Astrocyte (in vitro differentiated cells and primary cell): ENCODE results near the gene GOLGA6C. TPM values are rescaled to one million over a fixed set of nuclear protein-coding genes. Genes with fewer than 3 reads are reported as not detected.

Experiments
- DNase-seq: peaks from one replicate; pipeline ENCODE4 v3.0.0-alpha.2; 2010; ENCODE audit warnings: low read depth
- FAIRE-seq: peaks from 2 replicates; lab custom pipeline; 2011; peaks lifted over from hg19 to GRCh38; lab: Jason Lieb, UNC
- H2AFZ ChIP-seq: 2 replicates; pipeline ENCODE4 v1.6.0; 2012; ENCODE audit warnings: low read depth, low read length, inconsistent platforms
- H3K27ac ChIP-seq: 2 replicates; pipeline ENCODE4 v1.5.1; 2011; ENCODE audit warnings: low read depth, low read length, inconsistent platforms
- H3K27me3 ChIP-seq: 2 replicates; pipeline ENCODE4 v1.6.0; 2011; ENCODE audit warnings: low read length, inconsistent platforms; ENCODE audit not compliant: insufficient read depth
- H3K36me3 ChIP-seq: 2 replicates; pipeline ENCODE4 v1.5.1; 2011; ENCODE audit warnings: low read length, inconsistent platforms; ENCODE audit not compliant: insufficient read depth
- H3K4me1 ChIP-seq: 2 replicates; pipeline ENCODE4 v1.5.1; 2011; ENCODE audit warnings: low read length, inconsistent platforms; ENCODE audit not compliant: insufficient read depth
- H3K4me2 ChIP-seq: 2 replicates; pipeline ENCODE4 v1.6.0; 2012; ENCODE audit warnings: low read length, inconsistent platforms
- H3K4me3 ChIP-seq: 2 replicates; pipeline ENCODE4 v1.5.1; 2011; ENCODE audit warnings: low read depth, mild to moderate bottlenecking, low read length, inconsistent platforms; ENCODE audit not compliant: insufficient read depth
- H3K79me2 ChIP-seq: 2 replicates; pipeline ENCODE4 v1.6.0; 2012; ENCODE audit warnings: mild to moderate bottlenecking, low read length, inconsistent platforms; ENCODE audit not compliant: insufficient read depth
- H3K9ac ChIP-seq: 2 replicates; pipeline ENCODE4 v1.6.0; 2012; ENCODE audit warnings: mild to moderate bottlenecking, low read length, inconsistent platforms
- H3K9me3 ChIP-seq: 2 replicates; pipeline ENCODE4 v1.5.1; 2012; ENCODE audit warnings: low read depth, mild to moderate bottlenecking, low read length, inconsistent platforms; ENCODE audit not compliant: insufficient read depth
- H4K20me1 ChIP-seq: 2 replicates; pipeline ENCODE4 v1.6.0; 2012; ENCODE audit warnings: low read length, inconsistent platforms; ENCODE audit not compliant: insufficient read depth
- H3K27ac Mint-ChIP-seq: one replicate; pipeline ENCODE4 v1.8.0; 2021; ENCODE audit warnings: mild to moderate bottlenecking, mixed read lengths; ENCODE audit not compliant: unreplicated experiment
- H3K27me3 Mint-ChIP-seq: one replicate; pipeline ENCODE4 v1.8.0; 2021; ENCODE audit warnings: low read depth, mixed read lengths; ENCODE audit not compliant: unreplicated experiment
- H3K36me3 Mint-ChIP-seq: one replicate; pipeline ENCODE4 v1.8.0; 2021; ENCODE audit warnings: low read depth, mixed read lengths; ENCODE audit not compliant: unreplicated experiment
- H3K4me1 Mint-ChIP-seq: one replicate; pipeline ENCODE4 v1.8.0; 2021; ENCODE audit warnings: low read depth, mixed read lengths; ENCODE audit not compliant: unreplicated experiment
- H3K4me3 Mint-ChIP-seq: one replicate; pipeline ENCODE4 v1.8.0; 2021; ENCODE audit warnings: mild to moderate bottlenecking, moderate library complexity, mixed read lengths; ENCODE audit not compliant: unreplicated experiment
- H3K9me3 Mint-ChIP-seq: one replicate; pipeline ENCODE4 v1.8.0; 2021; ENCODE audit warnings: mild to moderate bottlenecking, mixed read lengths; ENCODE audit not compliant: unreplicated experiment
- EZH2 ChIP-seq: IDR thresholded peaks from 2 replicates; pipeline ENCODE4 v1.6.1; 2012; ENCODE audit warnings: mild to moderate bottlenecking, low read length, inconsistent platforms; ENCODE audit not compliant: insufficient read depth
- total RNA-seq: library from RNA; stranded (reverse); gene quantifications from 2 replicates; pipeline ENCODE4 v1.2.1, GENCODE V29; 2021
- TF ChIP-seq, protein P1 (sequence below): IDR thresholded peaks from 2 replicates; pipeline ENCODE4 v1.5.1; 2011; ENCODE audit warnings: low read depth, mild to moderate bottlenecking, inconsistent platforms, low read length, moderate library complexity; ENCODE audit not compliant: insufficient read depth

Gene GOLGA6C
- total RNA-seq, 1 donor from 2014 or later: not detected

GRCh38 chr15:75233504-75234190, 24.5 kb upstream of the GOLGA6C start:
- Mint-ChIP-seq H3K36me3 (no peaks in the 10 kb centered on the region), H3K4me3 (no peak overlapping the region), H3K9me3 (no peaks in the 10 kb centered on the region), H3K27ac (no peak overlapping the region), H3K4me1 (peaks cover 10% of the 10 kb centered on the region), H3K27me3 (peaks cover 54% of the 10 kb centered on the region)
- TF ChIP-seq, protein P1, sequence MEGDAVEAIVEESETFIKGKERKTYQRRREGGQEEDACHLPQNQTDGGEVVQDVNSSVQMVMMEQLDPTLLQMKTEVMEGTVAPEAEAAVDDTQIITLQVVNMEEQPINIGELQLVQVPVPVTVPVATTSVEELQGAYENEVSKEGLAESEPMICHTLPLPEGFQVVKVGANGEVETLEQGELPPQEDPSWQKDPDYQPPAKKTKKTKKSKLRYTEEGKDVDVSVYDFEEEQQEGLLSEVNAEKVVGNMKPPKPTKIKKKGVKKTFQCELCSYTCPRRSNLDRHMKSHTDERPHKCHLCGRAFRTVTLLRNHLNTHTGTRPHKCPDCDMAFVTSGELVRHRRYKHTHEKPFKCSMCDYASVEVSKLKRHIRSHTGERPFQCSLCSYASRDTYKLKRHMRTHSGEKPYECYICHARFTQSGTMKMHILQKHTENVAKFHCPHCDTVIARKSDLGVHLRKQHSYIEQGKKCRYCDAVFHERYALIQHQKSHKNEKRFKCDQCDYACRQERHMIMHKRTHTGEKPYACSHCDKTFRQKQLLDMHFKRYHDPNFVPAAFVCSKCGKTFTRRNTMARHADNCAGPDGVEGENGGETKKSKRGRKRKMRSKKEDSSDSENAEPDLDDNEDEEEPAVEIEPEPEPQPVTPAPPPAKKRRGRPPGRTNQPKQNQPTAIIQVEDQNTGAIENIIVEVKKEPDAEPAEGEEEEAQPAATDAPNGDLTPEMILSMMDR: no peak
- TF ChIP-seq EZH2: no peak
- Histone ChIP-seq H3K9me3 (no peaks in the 10 kb centered on the region), H3K4me2 (no peak overlapping the region), H3K79me2 (no peaks in the 10 kb centered on the region), H3K4me1 (no peaks in the 10 kb centered on the region), H3K4me3 (no peak overlapping the region), H3K27me3 (peaks cover 16% of the 10 kb centered on the region), H3K36me3 (no peaks in the 10 kb centered on the region), H3K27ac (no peak overlapping the region), H3K9ac (no peak overlapping the region), H4K20me1 (no peaks in the 10 kb centered on the region), H2AFZ (no peak overlapping the region)
- no peak for FAIRE-seq
- no peak for DNase-seq

DNA sequence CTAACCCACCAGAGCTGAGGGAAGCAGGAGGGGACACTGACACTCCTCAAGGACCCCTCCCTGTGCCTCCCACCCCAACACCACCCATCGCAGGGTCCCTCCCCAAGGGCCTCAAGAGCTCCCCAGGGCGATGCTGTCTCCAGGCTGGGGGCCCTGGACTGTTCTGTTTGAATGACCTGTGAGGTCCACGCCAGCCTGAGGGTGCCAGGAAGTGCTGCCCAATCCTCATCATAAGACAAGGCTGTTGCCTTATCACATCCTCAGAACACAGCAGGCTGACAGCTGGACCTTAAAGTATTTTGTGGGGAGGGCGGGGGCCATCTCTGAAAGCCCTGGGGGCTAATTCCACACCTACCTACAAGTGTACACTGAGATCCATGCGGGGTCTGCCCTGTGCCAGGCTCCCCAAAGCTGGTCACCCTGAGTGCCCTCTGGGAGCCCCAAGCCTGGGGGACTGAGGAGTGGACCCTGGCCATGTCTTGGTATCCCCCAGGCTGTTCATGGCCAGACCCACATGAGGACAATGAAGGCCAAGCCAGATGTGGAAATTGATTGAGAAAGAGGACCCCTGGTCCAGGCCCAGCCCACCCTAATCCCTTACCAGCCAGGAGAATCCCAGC, 23.8 kb upstream of the GOLGA6C start:
- no peaks in the 10 kb centered on the region for H3K4me1 ChIP-seq
- H3K4me2 ChIP-seq: no peak overlapping the region
- no peak overlapping the region for H3K27ac Mint-ChIP-seq
- H3K79me2 ChIP-seq: no peaks in the 10 kb centered on the region
- no peaks in the 10 kb centered on the region for H3K36me3 Mint-ChIP-seq
- DNase-seq: no peak
- no peaks in the 10 kb centered on the region for H3K36me3 ChIP-seq
- H2AFZ ChIP-seq: no peak overlapping the region
- peaks cover 16% of the 10 kb centered on the region for H3K27me3 ChIP-seq
- no peaks in the 10 kb centered on the region for H3K9me3 ChIP-seq
- peaks cover 9% of the 10 kb centered on the region for H3K4me1 Mint-ChIP-seq
- TF ChIP-seq, protein P1: no peak
- TF ChIP-seq EZH2: no peak
- H3K27ac ChIP-seq: no peak overlapping the region
- no peak overlapping the region for H3K4me3 ChIP-seq
- FAIRE-seq: no peak
- peaks cover 54% of the 10 kb centered on the region for H3K27me3 Mint-ChIP-seq
- H4K20me1 ChIP-seq: no peaks in the 10 kb centered on the region
- no peak overlapping the region for H3K9ac ChIP-seq
- no peaks in the 10 kb centered on the region for H3K9me3 Mint-ChIP-seq
- no peak overlapping the region for H3K4me3 Mint-ChIP-seq
